HepG2 (cell line): ENCODE results near the gene CNOT1. TPM values are rescaled to one million over a fixed set of nuclear protein-coding genes. Genes with fewer than 3 reads are reported as not detected.
A peak's percentile ranks its signal among the peaks of the same experiment; 100 is the strongest.

Experiments used
- ATAC-seq: fragments of 200-7000 bp; cut with Tn5 transposase; 3 replicates; pipeline ENCODE4 v1.9.1; 2020; ENCODE audit warnings: mild to moderate bottlenecking, moderate library complexity
- BruUV-seq: library from RNA; stranded (reverse); fragments of 400-500 nt; replicated peaks from 2 replicates; lab custom pipeline; 2021; lab: Mats Ljungman, UMichigan
- CTCF ChIA-PET: fragments of 300-600 bp; formaldehyde crosslinking; extraction: SDS; loops from one replicate; lab custom pipeline; 2021; ENCODE audit warnings: low total read pairs, inconsistent platforms, low intra/inter-chr PET ratio; lab: Yijun Ruan, JAX
- POLR2A ChIA-PET: fragments of 350-600 bp; sonication (Branson Sonifier 250); formaldehyde crosslinking; loops from one replicate; lab custom pipeline; 2020; ENCODE audit warnings: antibody characterized with exemption, inconsistent platforms; lab: Yijun Ruan, JAX
- DNase-seq: peaks from one replicate; pipeline ENCODE4 v3.0.0-alpha.2; 2015; ENCODE audit warnings: low spot score
- FAIRE-seq: peaks from 3 replicates; lab custom pipeline; 2011; peaks lifted over from hg19 to GRCh38; lab: Jason Lieb, UNC
- H2AFZ ChIP-seq: one replicate; pipeline ENCODE4 v1.6.1; 2011; ENCODE audit warnings: low read length, inconsistent platforms
- H3K27ac ChIP-seq: fragments of 300-600 bp; 3 replicates; pipeline ENCODE4 v1.8.0; 2011; ENCODE audit warnings: mixed run types, mild to moderate bottlenecking, mixed read lengths, low read length, inconsistent platforms; ENCODE audit not compliant: insufficient read depth; ENCODE audit errors: extremely low read length
- H3K27me3 ChIP-seq, 2 experiments: fragments of 200-600 bp in 1 of 2; 2 replicates in 1 of 2; 3 replicates in 1 of 2; pipeline versions ENCODE4 v1.6.0 to v1.8.0; 2011; ENCODE audit warnings: low read length in 2 of 2, mild to moderate bottlenecking in 2 of 2, moderate library complexity in 2 of 2, inconsistent platforms in 1 of 2; ENCODE audit not compliant: insufficient read depth in 2 of 2, control insufficient read depth in 1 of 2
- H3K36me3 ChIP-seq, 2 experiments: fragments of 200-600 bp in 1 of 2; replicated peaks in 1 of 2; 2 replicates in 1 of 2; 3 replicates in 1 of 2; pipeline versions ENCODE4 v1.5.1 to v1.8.0; 2011; ENCODE audit warnings: low read length in 2 of 2, inconsistent platforms in 1 of 2; ENCODE audit not compliant: insufficient read depth in 2 of 2, control insufficient read depth in 1 of 2
- H3K4me1 ChIP-seq: 2 replicates; pipeline ENCODE4 v1.5.1; 2012; ENCODE audit warnings: low read length, inconsistent platforms; ENCODE audit not compliant: insufficient read depth
- H3K4me2 ChIP-seq: 2 replicates; pipeline ENCODE4 v1.6.0; 2011; ENCODE audit warnings: low read depth, low read length, inconsistent platforms
- H3K4me3 ChIP-seq, 3 experiments: fragments of 200-600 bp in 1 of 3; sonication (generic), shearing (Covaris generic) in 1 of 3; replicated peaks in 1 of 3; 2 replicates each; pipeline ENCODE4 v1.5.1; 2011 to 2016; ENCODE audit warnings: low read length in 3 of 3, inconsistent platforms in 2 of 3, low read depth in 2 of 3, mild to moderate bottlenecking in 2 of 3, control low read depth in 1 of 3, mixed read lengths in 1 of 3; ENCODE audit not compliant: insufficient read depth in 1 of 3
- H3K79me2 ChIP-seq: one replicate; pipeline ENCODE4 v1.6.1; 2011; ENCODE audit warnings: low read length, inconsistent platforms; ENCODE audit not compliant: insufficient read depth
- H3K9ac ChIP-seq: 2 replicates; pipeline ENCODE4 v1.6.0; 2011; ENCODE audit warnings: mild to moderate bottlenecking, low read depth, low read length, inconsistent platforms; ENCODE audit not compliant: insufficient read depth
- H3K9me3 ChIP-seq: 2 replicates; pipeline ENCODE4 v1.5.1; 2012; ENCODE audit warnings: mild to moderate bottlenecking, low read length
- H4K20me1 ChIP-seq: 2 replicates; pipeline ENCODE4 v1.6.0; 2011; ENCODE audit warnings: inconsistent platforms, mild to moderate bottlenecking, low read length, moderate library complexity; ENCODE audit not compliant: insufficient read depth
- ETV5 ChIP-seq: IDR thresholded peaks from 2 replicates; pipeline ENCODE4 v1.6.1; 2018; ENCODE audit warnings: missing biosample characterization, missing genetic modification reagents, inconsistent platforms, borderline replicate concordance
- FOSL2 ChIP-seq: sonication (generic); formaldehyde crosslinking; IDR thresholded peaks from 2 replicates; pipeline ENCODE4 v1.4.0; 2020; ENCODE audit warnings: missing genetic modification reagents
- JUN ChIP-seq: sonication (generic); formaldehyde crosslinking; IDR thresholded peaks from 2 replicates; pipeline ENCODE4 v1.4.0; 2020; ENCODE audit warnings: mild to moderate bottlenecking, missing genetic modification reagents
- KDM2A ChIP-seq: sonication (generic); formaldehyde crosslinking; IDR thresholded peaks from 2 replicates; pipeline ENCODE4 v1.4.0; 2020; ENCODE audit warnings: low read depth, missing genetic modification reagents, borderline replicate concordance
- KLF16 ChIP-seq, 2 experiments: sonication (generic) in 1 of 2; formaldehyde crosslinking in 1 of 2; IDR thresholded peaks; 2 replicates each; pipeline versions ENCODE4 v1.6.1 to v1.8.0; 2016 to 2023; ENCODE audit warnings: missing genetic modification reagents in 2 of 2, missing compliant biosample characterization in 1 of 2
- MEIS2 ChIP-seq: sonication (generic); formaldehyde crosslinking; IDR thresholded peaks from 2 replicates; pipeline ENCODE4 v1.9.0; 2021; ENCODE audit warnings: mild to moderate bottlenecking, missing genetic modification reagents
- MXD3 ChIP-seq: IDR thresholded peaks from 2 replicates; pipeline ENCODE4 v1.6.1; 2016; ENCODE audit warnings: mild to moderate bottlenecking, missing biosample characterization, missing genetic modification reagents
- MXD4 ChIP-seq: IDR thresholded peaks from 2 replicates; pipeline ENCODE4 v1.6.1; 2016; ENCODE audit warnings: mild to moderate bottlenecking, missing biosample characterization, missing genetic modification reagents
- RXRA ChIP-seq: sonication (generic); formaldehyde crosslinking; IDR thresholded peaks from 2 replicates; pipeline ENCODE4 v1.5.1; 2020; ENCODE audit warnings: missing genetic modification reagents
- SAP130 ChIP-seq: IDR thresholded peaks from 2 replicates; pipeline ENCODE4 v1.6.1; 2016; ENCODE audit warnings: low read depth
- SMAD3 ChIP-seq: sonication (generic); formaldehyde crosslinking; IDR thresholded peaks from 2 replicates; pipeline ENCODE4 v1.4.0; 2020; ENCODE audit warnings: missing genetic modification reagents
- TSC22D2 ChIP-seq: sonication (generic); formaldehyde crosslinking; IDR thresholded peaks from 2 replicates; pipeline ENCODE4 v1.5.1; 2020; ENCODE audit warnings: missing genetic modification reagents, mild to moderate bottlenecking, borderline replicate concordance
- USF2 ChIP-seq, 2 experiments: sonication (generic) in 1 of 2; formaldehyde crosslinking in 1 of 2; IDR thresholded peaks; 2 replicates each; pipeline versions ENCODE4 v1.5.1 to v1.6.1; 2011 to 2020; ENCODE audit warnings: borderline replicate concordance in 1 of 2, low read depth in 1 of 2, low read length in 1 of 2, mild to moderate bottlenecking in 1 of 2, missing genetic modification reagents in 1 of 2, moderate library complexity in 1 of 2
- XRCC5 ChIP-seq: fragments of 200-400 bp; formaldehyde crosslinking; optimal IDR thresholded peaks from 2 replicates; pipeline ENCODE3; 2017; ENCODE audit warnings: mild to moderate bottlenecking, low read length
- YY1 ChIP-seq: IDR thresholded peaks from 2 replicates; pipeline ENCODE4 v1.6.1; 2011; ENCODE audit warnings: low read length, low read depth, moderate library complexity, mild to moderate bottlenecking; ENCODE audit not compliant: insufficient read depth, insufficient replicate concordance
- ZBTB25 ChIP-seq: IDR thresholded peaks from 2 replicates; pipeline ENCODE4 v1.6.1; 2018; ENCODE audit warnings: missing genetic modification reagents
- ZNF124 ChIP-seq: sonication (generic); formaldehyde crosslinking; IDR thresholded peaks from 2 replicates; pipeline ENCODE4 v1.4.0; 2020; ENCODE audit warnings: missing genetic modification reagents
- ZNF580 ChIP-seq: IDR thresholded peaks from 2 replicates; pipeline ENCODE4 v1.6.1; 2016; ENCODE audit warnings: low read depth, borderline replicate concordance
- ZNF788 ChIP-seq: sonication (generic); formaldehyde crosslinking; IDR thresholded peaks from 2 replicates; pipeline ENCODE4 v1.5.0; 2020; ENCODE audit warnings: mild to moderate bottlenecking, missing genetic modification reagents, borderline replicate concordance
- whole genome bisulfite sequencing: methylation state at CpG from one replicate; pipeline ENCODE4 v1.1.6; 2017; ENCODE audit warnings: low lambda C conversion rate; 5-methylcytosine and 5-hydroxymethylcytosine counted together
- in situ Hi-C: cut with HindIII; loops from 2 replicates; pipeline ENCODE4 v1.10.0; 2017; ENCODE audit warnings: low pct_unique_long_range_greater_than_20kb; ENCODE audit not compliant: extremely low pct_ligation_motif_present
- intact Hi-C: fragments of 100-400 bp; cut with micrococcal nuclease; formaldehyde crosslinking; loops from one replicate; pipeline ENCODE4 v1.10.0; 2022; ENCODE audit not compliant: unreplicated experiment
- polyA plus RNA-seq, 8 experiments: library from polyadenylated mRNA; depleted of rRNA in 3 of 8; stranded (reverse) in 7 of 8; unstranded in 1 of 8; fragments of >200 nt; fragmentation: Illumina TruSeq in 4 of 8; extraction: Trizol in 4 of 8; gene quantifications; 2 replicates each; pipeline versions ENCODE4 v1.2.1 to v1.2.3, GENCODE V29; 2011 to 2016; ENCODE audit warnings: low read depth in 4 of 8, missing spikeins in 1 of 8, mixed read lengths in 1 of 8; ENCODE audit not compliant: insufficient read depth in 1 of 8
- total RNA-seq, 5 experiments: library from RNA; depleted of rRNA; stranded (reverse); fragments of >200 nt; fragmentation: Illumina TruSeq; extraction: Trizol; gene quantifications; 2 replicates each; pipeline ENCODE4 v1.2.3, GENCODE V29; 2016; ENCODE audit warnings: low read depth in 1 of 5

CNOT1 gene
- total and polyA plus RNA-seq, 2 of the 13 experiments (the other 11 are each of a cell fraction or from before 2014, with no cell fraction given), result 188 to 232 TPM

GRCh38 chr16:58511933-58512815 lies 117.5 kb downstream of the CNOT1 start:
- H3K36me3 ChIP-seq, result peaks cover 1 to 8% of the 10 kb centered on the region in 2 experiments; a peak in 4 of 5 replicates
- peak; percentile 75 for DNase-seq
- FAIRE-seq, result peak; percentile 63
- no peak overlapping the region for H3K4me2 ChIP-seq
- no peaks in the 10 kb centered on the region for H3K27me3 ChIP-seq
- H3K4me3 ChIP-seq, result no peak overlapping the region
- H2AFZ ChIP-seq, result no peak overlapping the region
- in situ Hi-C loops (loop anchor here (10.0 kb wide), 1 partner anchor 123 kb away; no protein-coding TSS in a partner anchor), intact Hi-C loops (loop anchor here (1.0 to 10.0 kb wide), 4 partner anchors 53 to 244 kb away; no protein-coding TSS in a partner anchor)
- peaks cover 10% of the 10 kb centered on the region for H4K20me1 ChIP-seq
- H3K79me2 ChIP-seq, result peaks cover 5% of the 10 kb centered on the region
- WGBS, result 56% methylated on average over 15 of the region's 17 CpGs
- ChIA-PET CTCF (interaction anchor here (1.6 to 2.2 kb wide), 3 partner anchors 125 to 244 kb away, joined by 4 to 18 read pairs (median 18); no protein-coding TSS in a partner anchor), POLR2A (no interaction called here)
- H3K9ac ChIP-seq, result no peak overlapping the region
- H3K9me3 ChIP-seq, result no peaks in the 10 kb centered on the region
- peaks cover 40% of the 10 kb centered on the region for H3K4me1 ChIP-seq
- ATAC-seq, result peak; percentile 50
- no TSS peak for BruUV-seq
- H3K27ac ChIP-seq, result no peak overlapping the region
- TF ChIP-seq SAP130 (CRISPR knock-in tag), result peak; percentile 59; the same call in 1 of the 2 replicates
- peak; percentile 62 for TF ChIP-seq YY1
- TF ChIP-seq MXD3 (CRISPR knock-in tag), result peak; percentile 48; the same call in 1 of the 2 replicates
- peak; percentile 38; the same call in 1 of the 2 replicates for TF ChIP-seq ETV5 (CRISPR knock-in tag)
- peak; percentile 31; the same call in 1 of the 2 replicates for TF ChIP-seq MEIS2 (CRISPR knock-in tag)
- no peak for TF ChIP-seq KLF16 (CRISPR knock-in tag; IDR thresholded peaks at IDR 0.05)
- TF ChIP-seq SMAD3 (CRISPR knock-in tag), result 0 out of 2 replicates have a peak, but pooled peaks have one; percentile 48
- peak; percentile 72; the same call in 1 of the 2 replicates for TF ChIP-seq KDM2A (CRISPR knock-in tag)
- TF ChIP-seq MXD4, result peak; percentile 45; the same call in 1 of the 2 replicates
- TF ChIP-seq ZNF788 (CRISPR knock-in tag), result peak; percentile 65; the same call in 1 of the 2 replicates
- 0 out of 2 replicates have a peak, but pooled peaks have one; percentile 31 for TF ChIP-seq RXRA (CRISPR knock-in tag)
- TF ChIP-seq XRCC5, result peak; percentile 88
- TF ChIP-seq TSC22D2 (CRISPR knock-in tag), result 0 out of 2 replicates have a peak, but pooled peaks have one; percentile 55
- no peak for TF ChIP-seq ZBTB25 (CRISPR knock-in tag)
- no peak for TF ChIP-seq JUN (CRISPR knock-in tag)
- TF ChIP-seq ZNF580 (CRISPR knock-in tag), result no peak
- no peak for TF ChIP-seq USF2 (IDR thresholded peaks at IDR 0.05; ENCODE audit: low read depth, low read length)
- TF ChIP-seq USF2 (CRISPR knock-in tag; IDR thresholded peaks at IDR 0.05; ENCODE audit: borderline replicate concordance), result peak; percentile 26; the same call in 1 of the 2 replicates
- peak; percentile 35 for TF ChIP-seq FOSL2 (CRISPR knock-in tag)
- TF ChIP-seq ZNF124 (CRISPR knock-in tag), result 0 out of 2 replicates have a peak, but pooled peaks have one; percentile 40
